ENCODE results near the gene PRC1. TPM values are rescaled to one million over a fixed set of nuclear protein-coding genes. Genes with fewer than 3 reads are reported as not detected.

Gene PRC1
- total and polyA plus RNA-seq, 2 donors (not counting 1 experiment from before 2014, with no cell fraction given) = 9.4 to 11.6 TPM

- 94% methylated on average over 8 of the region's 12 CpGs for WGBS (ENCODE audit: insufficient coverage)
- H3K27ac Mint-ChIP-seq = no peak overlapping the region
- ATAC-seq (ENCODE audit: low read depth) (no peak), DNase-seq (no peak)
- H3K9me3 ChIP-seq (ENCODE audit: control extremely low read depth in 1 of 3, control insufficient read depth in 2 of 3, insufficient read depth in 1 of 3, low read length in 2 of 3) = no peaks in the 10 kb centered on the region
- no peak overlapping the region for H3K4me2 ChIP-seq (replicated peaks; ENCODE audit: low read depth, low read length, poor library complexity, severe bottlenecking)
- no peak overlapping the region for H2AFZ ChIP-seq (ENCODE audit: insufficient read depth, low read depth, low read length, poor library complexity, severe bottlenecking)
- H3K4me3 ChIP-seq (ENCODE audit: control extremely low read depth in 1 of 5, extremely low read depth in 1 of 5, insufficient read depth in 1 of 5, low read depth in 2 of 5, low read length in 4 of 5) = no peak overlapping the region
- peaks cover 3 to 84% of the 10 kb centered on the region in 2 experiments for H3K36me3 ChIP-seq (replicated peaks in 1 of 2; ENCODE audit: control extremely low read depth in 1 of 2, control insufficient read depth in 1 of 2, extremely low read depth in 1 of 2, insufficient read depth in 2 of 2, low read length in 1 of 2)
- no peak overlapping the region for H3K4me3 Mint-ChIP-seq
- peaks cover 6% of the 10 kb centered on the region for H4K20me1 ChIP-seq (ENCODE audit: control insufficient read depth, insufficient read depth, low read length, poor library complexity, severe bottlenecking)
- H3K27me3 Mint-ChIP-seq = no peaks in the 10 kb centered on the region
- no peaks in the 10 kb centered on the region for H3K27me3 ChIP-seq (replicated peaks in 1 of 4; ENCODE audit: control extremely low read depth in 1 of 4, control insufficient read depth in 3 of 4, insufficient read depth in 4 of 4, low read length in 3 of 4)
- peaks cover 4% of the 10 kb centered on the region for H3K79me2 ChIP-seq (ENCODE audit: control insufficient read depth, insufficient read depth, low read length)
- CTCF ChIA-PET = interaction anchor here (0.6 to 2.5 kb wide), 4 partner anchors 9 to 1042 kb away, joined by 3 to 15 read pairs (median 4); partner anchors contain the start of gene HDDC3
- POLR2A ChIA-PET = no interaction called here
- no peaks in the 10 kb centered on the region for H3K4me1 ChIP-seq (ENCODE audit: control insufficient read depth in 2 of 2, insufficient read depth in 2 of 2, low read length in 2 of 2)
- no peaks in the 10 kb centered on the region for H3K4me1 Mint-ChIP-seq
- no peaks in the 10 kb centered on the region for H3K9me3 Mint-ChIP-seq (ENCODE audit: insufficient read depth)
- intact Hi-C loops (cut with micrococcal nuclease) = no loop called here
- H3K9ac ChIP-seq (ENCODE audit: low read length) = no peak overlapping the region
- H3K27ac ChIP-seq (ENCODE audit: low read length in 2 of 2) = no peak overlapping the region
- TF ChIP-seq EZH2 (IDR thresholded peaks at IDR 0.05; ENCODE audit: borderline replicate concordance, insufficient read depth, low read depth, low read length, poor library complexity, severe bottlenecking) (no peak), CTCF (IDR thresholded peaks at IDR 0.05) (no peak)
These were observed 51.8 kb downstream of the PRC1 start for GRCh38 chr15:90942354-90943120.

GRCh38 chr15:90941038-90941437 is 53.3 kb downstream of the PRC1 start:
- ATAC-seq (ENCODE audit: low read depth) (no peak), DNase-seq (no peak)
- TF ChIP-seq EZH2 (IDR thresholded peaks at IDR 0.05; ENCODE audit: borderline replicate concordance, insufficient read depth, low read depth, low read length, poor library complexity, severe bottlenecking) (no peak), CTCF (IDR thresholded peaks at IDR 0.05) (no peak)
- H3K27ac ChIP-seq (ENCODE audit: low read length in 2 of 2) = no peak overlapping the region
- H3K9me3 ChIP-seq (ENCODE audit: control extremely low read depth in 1 of 3, control insufficient read depth in 2 of 3, insufficient read depth in 1 of 3, low read length in 2 of 3) = no peaks in the 10 kb centered on the region
- POLR2A ChIA-PET = interaction anchor here (0.6 to 1.2 kb wide), 2 partner anchors 15 to 36 kb away, joined by 3 to 9 read pairs; no protein-coding TSS in a partner anchor
- H3K27me3 Mint-ChIP-seq = no peaks in the 10 kb centered on the region
- peaks cover 4 to 6% of the 10 kb centered on the region in 2 donors for H3K4me1 ChIP-seq (ENCODE audit: control insufficient read depth in 2 of 2, insufficient read depth in 2 of 2, low read length in 2 of 2)
- no peak overlapping the region for H3K4me3 ChIP-seq (ENCODE audit: control extremely low read depth in 1 of 5, extremely low read depth in 1 of 5, insufficient read depth in 1 of 5, low read depth in 2 of 5, low read length in 4 of 5)
- no peak overlapping the region for H2AFZ ChIP-seq (ENCODE audit: insufficient read depth, low read depth, low read length, poor library complexity, severe bottlenecking)
- peaks cover 10% of the 10 kb centered on the region for H4K20me1 ChIP-seq (ENCODE audit: control insufficient read depth, insufficient read depth, low read length, poor library complexity, severe bottlenecking)
- intact Hi-C loops (cut with micrococcal nuclease) = no loop called here
- H3K9me3 Mint-ChIP-seq (ENCODE audit: insufficient read depth) = no peaks in the 10 kb centered on the region
- no peak overlapping the region for H3K9ac ChIP-seq (ENCODE audit: low read length)
- no peak overlapping the region for H3K4me2 ChIP-seq (replicated peaks; ENCODE audit: low read depth, low read length, poor library complexity, severe bottlenecking)
- H3K27ac Mint-ChIP-seq = no peak overlapping the region
- no peaks in the 10 kb centered on the region for H3K27me3 ChIP-seq (replicated peaks in 1 of 4; ENCODE audit: control extremely low read depth in 1 of 4, control insufficient read depth in 3 of 4, insufficient read depth in 4 of 4, low read length in 3 of 4)
- H3K4me1 Mint-ChIP-seq = peaks cover 9% of the 10 kb centered on the region
- peaks cover 9% of the 10 kb centered on the region for H3K79me2 ChIP-seq (ENCODE audit: control insufficient read depth, insufficient read depth, low read length)
- H3K36me3 ChIP-seq (replicated peaks in 1 of 2; ENCODE audit: control extremely low read depth in 1 of 2, control insufficient read depth in 1 of 2, extremely low read depth in 1 of 2, insufficient read depth in 2 of 2, low read length in 1 of 2) = peaks cover 3 to 73% of the 10 kb centered on the region in 2 experiments
- CTCF ChIA-PET = interaction anchor here (1.0 to 1.4 kb wide), 3 partner anchors 9 to 16 kb away, joined by 3 to 5 read pairs (median 3); partner anchors contain the start of gene HDDC3
- no peak overlapping the region for H3K4me3 Mint-ChIP-seq
- WGBS (ENCODE audit: insufficient coverage) = 96% methylated on average over 4 of the region's 4 CpGs
